Hematopoietic multipotent progenitor cell treated with erythropoietin and hydrocortisone succinate and interleukin-3 and kit ligand, for 17 days (in vitro differentiated cells): Measurements from ENCODE around the gene ACTR6.

Experiments used
- DNase-seq: peaks from one replicate; pipeline ENCODE4 v3.0.0-alpha.2; 2015; ENCODE audit warnings: low spot score

The ACTR6 gene

GRCh38 chr12:100267603-100268281, 67.1 kb downstream of the ACTR6 start:
- peak; percentile 57 for DNase-seq

GRCh38 chr12:100268835-100269564, 68.4 kb downstream of the ACTR6 start:
- peak; percentile 24 for DNase-seq

- DNase-seq: no peak
Observed at GRCh38 chr12:100273782-100274181, 73.2 kb downstream of the ACTR6 start.
